GM19468 (cell line): ENCODE measurements around the gene ZNF180.
"Not testable (repeated sequence)": the region's sequence is repeated elsewhere in the genome, so short reads cannot be mapped to it uniquely, and the experiment has no call there.

Experiments
- ATAC-seq: cut with Tn5 transposase; IDR thresholded peaks from one replicate; pipeline ENCODE4 v1.9.1; 2021; ENCODE audit warnings: mild to moderate bottlenecking, moderate library complexity, moderate number of reproducible peaks; ENCODE audit not compliant: unreplicated experiment; ENCODE audit errors: extremely low read depth

The ZNF180 gene

GRCh38 chr19:44499559-44499958 is 763 bp downstream of the ZNF180 start:
- ATAC-seq, result no peak

- ATAC-seq, result no peak
Observed at GRCh38 chr19:44498988-44499387, 1.3 kb downstream of the ZNF180 start.

- no peak for ATAC-seq
Observed at GRCh38 chr19:44496711-44497110, 3.6 kb downstream of the ZNF180 start.

- ATAC-seq, result no peak
Observed at GRCh38 chr19:44476559-44477408, 23.5 kb downstream of the ZNF180 start.

GRCh38 chr19:44468730-44469129 is 31.6 kb downstream of the ZNF180 start:
- not testable (repeated sequence) for ATAC-seq

- ATAC-seq, result not testable (repeated sequence)
Observed at GRCh38 chr19:44462600-44463286, 37.6 kb downstream of the ZNF180 start.

DNA sequence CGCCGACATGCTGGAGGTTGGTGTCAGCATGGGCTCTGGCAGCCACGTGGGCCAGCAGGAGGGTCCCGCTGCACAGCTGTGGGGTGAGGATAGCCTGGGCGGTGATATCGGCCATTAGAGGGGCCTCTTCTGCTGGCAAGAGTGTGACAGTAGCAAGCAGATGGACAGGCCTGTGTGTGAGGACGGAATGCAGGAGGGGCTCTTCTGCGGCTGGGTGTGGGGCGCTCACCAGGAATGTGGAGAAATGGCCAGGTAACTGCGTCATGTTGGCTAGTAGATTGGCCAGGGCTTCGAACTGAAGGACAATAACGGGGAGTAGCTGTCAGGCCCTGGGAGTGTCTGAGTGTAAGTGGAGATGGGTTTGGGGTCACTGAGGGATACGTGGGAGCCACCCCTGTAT is 44.3 kb downstream of the ZNF180 start:
- ATAC-seq, result not testable (repeated sequence)

GRCh38 chr19:44455100-44455499 is 45.2 kb downstream of the ZNF180 start:
- no peak for ATAC-seq

GRCh38 chr19:44452367-44452766 is 48.0 kb downstream of the ZNF180 start:
- no peak for ATAC-seq

DNA sequence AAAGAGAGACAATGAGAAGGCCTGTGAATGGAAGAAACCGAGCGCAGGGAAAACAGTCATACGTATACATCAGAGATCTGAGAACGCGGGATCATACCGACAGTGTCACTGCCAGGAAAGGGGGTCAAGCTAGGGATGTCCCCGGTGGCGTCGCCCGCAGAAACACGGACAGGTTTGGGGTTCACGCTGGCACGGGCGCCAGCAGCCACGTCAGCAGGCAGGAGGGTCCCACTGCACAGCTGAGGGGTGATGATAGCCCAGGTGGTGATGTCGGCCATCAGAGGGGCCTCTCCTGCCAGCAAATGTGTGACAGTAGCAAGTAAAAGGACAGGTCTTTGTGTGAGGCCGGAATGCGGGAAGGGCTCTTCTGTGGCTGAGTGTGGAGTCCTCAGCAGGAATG is 48.6 kb downstream of the ZNF180 start:
- ATAC-seq, result no peak

- no peak for ATAC-seq
Observed at GRCh38 chr19:44447916-44448674, 52.2 kb downstream of the ZNF180 start, which contains the start of gene ZNF229. Gene ZNF229, minus strand, starts transcription at chr19:44448472. Its CDS starts 5,625 bp downstream, at chr19:44442847.

DNA sequence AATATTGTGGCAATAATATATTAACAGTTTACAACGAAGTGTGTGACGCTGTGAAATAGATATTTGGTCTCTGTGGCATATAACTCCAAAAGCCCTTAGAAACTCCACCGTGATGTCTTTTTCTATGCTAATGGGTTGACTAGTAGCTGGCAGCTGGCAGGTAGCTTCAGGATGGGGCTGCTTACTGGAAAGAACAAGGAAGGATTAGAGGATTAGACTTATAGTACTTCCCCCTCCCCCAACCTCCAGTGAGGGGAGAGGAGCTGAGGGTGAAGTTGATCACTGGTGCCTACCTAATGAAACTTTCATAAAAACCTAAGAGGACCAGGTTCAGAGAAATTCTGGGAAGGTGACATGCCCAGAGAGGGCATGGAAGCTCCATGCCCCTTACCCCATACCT is 61.9 kb downstream of the ZNF180 start:
- no peak for ATAC-seq

DNA sequence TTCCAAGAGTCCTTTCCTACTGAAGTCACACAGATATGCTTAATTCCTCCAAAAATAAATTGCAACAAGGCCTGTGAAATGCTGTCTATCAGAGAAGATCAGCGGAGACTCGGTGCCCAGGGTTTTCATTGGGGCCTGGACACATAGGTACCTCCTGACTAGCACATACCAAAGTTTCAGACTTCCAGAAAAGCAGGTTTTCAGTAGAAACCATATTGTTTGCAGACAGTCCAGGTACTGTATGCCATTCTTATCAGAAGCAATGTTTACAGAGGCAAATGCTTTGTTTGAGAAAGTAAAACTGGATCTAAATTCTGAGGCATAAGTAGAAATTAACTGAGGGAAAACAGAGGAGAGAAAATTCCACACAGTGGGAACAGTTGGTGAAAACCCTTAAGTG is 64.9 kb downstream of the ZNF180 start:
- no peak for ATAC-seq

DNA sequence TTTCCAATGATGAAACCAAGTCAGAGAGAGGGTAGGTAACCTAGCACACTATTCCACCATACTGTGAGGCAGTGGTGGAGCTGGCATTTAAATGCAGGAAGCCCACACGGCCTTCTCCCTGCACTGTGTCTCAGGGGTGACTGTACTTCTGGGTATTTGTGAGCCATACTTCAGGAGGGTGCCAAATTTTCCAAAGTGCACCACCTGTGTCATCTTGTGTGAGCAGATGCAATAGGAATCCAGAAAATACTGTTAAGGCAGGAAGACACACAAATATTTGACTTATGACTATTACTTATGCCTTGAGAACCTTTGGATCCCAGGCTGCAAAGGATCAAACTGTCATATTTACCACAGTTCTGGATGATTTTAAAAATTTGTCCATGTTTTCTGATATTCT is 69.4 kb downstream of the ZNF180 start:
- ATAC-seq, result no peak
